SU-DHL-6 (cell line): ENCODE measurements around the gene GALNT9.

ENCODE experiments used
- H2AFZ ChIP-seq: fragments of 200-600 bp; sonication (generic); 2 replicates; pipeline ENCODE4 v1.6.1; 2014; ENCODE audit warnings: low read depth, mild to moderate bottlenecking, moderate library complexity, mixed read lengths, antibody characterized with exemption, low read length; ENCODE audit not compliant: severe bottlenecking
- H3F3A ChIP-seq: fragments of 200-600 bp; shearing (Covaris generic); 2 replicates; pipeline ENCODE4 v1.6.0; 2016; ENCODE audit warnings: antibody characterized with exemption, mild to moderate bottlenecking; ENCODE audit not compliant: insufficient read depth
- H3K27ac ChIP-seq: fragments of 200-600 bp; sonication (generic); 2 replicates; pipeline ENCODE4 v1.5.1; 2016; ENCODE audit warnings: low read depth, mild to moderate bottlenecking, low read length, moderate library complexity, mixed read lengths
- H3K27me3 ChIP-seq: fragments of 200-600 bp; sonication (generic), shearing (Covaris generic); 2 replicates; pipeline ENCODE4 v1.6.0; 2014; ENCODE audit warnings: mild to moderate bottlenecking, low read length
- H3K36me3 ChIP-seq: fragments of 200-600 bp; sonication (generic); 2 replicates; pipeline ENCODE4 v1.6.1; 2014; ENCODE audit warnings: mild to moderate bottlenecking, low read length, mixed read lengths
- H3K4me2 ChIP-seq: fragments of 300-600, 200-600 bp; shearing (Covaris generic), sonication (generic); 2 replicates; pipeline ENCODE4 v1.6.0; 2014; ENCODE audit warnings: low read length, low read depth, mild to moderate bottlenecking; ENCODE audit not compliant: poor library complexity, severe bottlenecking
- H3K4me3 ChIP-seq: fragments of 200-600 bp; sonication (generic); 2 replicates; pipeline ENCODE4 v1.5.1; 2014; ENCODE audit warnings: antibody characterized with exemption, low read length, mild to moderate bottlenecking, mixed read lengths; ENCODE audit not compliant: insufficient read depth, poor library complexity, severe bottlenecking
- H3K79me2 ChIP-seq: fragments of 200-600 bp; sonication (generic); 2 replicates; pipeline ENCODE4 v1.6.1; 2014; ENCODE audit warnings: mild to moderate bottlenecking, low read length, moderate library complexity; ENCODE audit not compliant: insufficient read depth
- H3K9ac ChIP-seq: fragments of 200-600 bp; sonication (generic); 2 replicates; pipeline ENCODE4 v1.7.0; 2014; ENCODE audit warnings: mild to moderate bottlenecking, low read length
- H3K9me2 ChIP-seq: fragments of 200-600 bp; sonication (generic); replicated peaks from 2 replicates; pipeline ENCODE4 v1.6.1; 2014; ENCODE audit warnings: low read length; ENCODE audit not compliant: insufficient read depth
- H3K9me3 ChIP-seq: fragments of 200-600 bp; sonication (generic); 2 replicates; pipeline ENCODE4 v1.6.1; 2014; ENCODE audit warnings: low read length, mixed read lengths; ENCODE audit not compliant: insufficient read depth
- H4K20me1 ChIP-seq: fragments of 200-600 bp; sonication (generic); 2 replicates; pipeline ENCODE4 v1.6.1; 2014; ENCODE audit warnings: low read depth, mild to moderate bottlenecking, antibody characterized with exemption, low read length, moderate library complexity, mixed read lengths
- CTCF ChIP-seq: fragments of 200-600 bp; sonication (generic); IDR thresholded peaks from one replicate; pipeline ENCODE4 v1.5.1; 2017; ENCODE audit warnings: antibody characterized with exemption, mild to moderate bottlenecking, low read length, moderate library complexity; ENCODE audit not compliant: insufficient read depth, poor library complexity, severe bottlenecking
- EZH2phosphoT487 ChIP-seq: fragments of 200-600 bp; sonication (generic), shearing (Covaris generic); conservative IDR thresholded peaks from 2 replicates; pipeline ENCODE4 v1.6.1; 2018; ENCODE audit warnings: mild to moderate bottlenecking, antibody characterized with exemption, low read length, moderate library complexity, mixed read lengths

The GALNT9 gene

GRCh38 chr12:132163041-132163910 lies 166.1 kb downstream of the GALNT9 start:
- Histone ChIP-seq H3K27ac (no peak overlapping the region), H3K9me3 (no peaks in the 10 kb centered on the region), H3K4me2 (no peak overlapping the region), H3K79me2 (no peaks in the 10 kb centered on the region), H3K4me3 (no peak overlapping the region), H3F3A (no peaks in the 10 kb centered on the region), H3K9me2 (no peaks in the 10 kb centered on the region), H4K20me1 (no peaks in the 10 kb centered on the region), H3K36me3 (no peaks in the 10 kb centered on the region), H3K27me3 (no peaks in the 10 kb centered on the region), H2AFZ (no peak overlapping the region), H3K9ac (no peak overlapping the region)
- TF ChIP-seq EZH2phosphoT487 (no peak), CTCF (no peak)

GRCh38 chr12:132162508-132163031 lies 166.8 kb downstream of the GALNT9 start:
- no peak for TF ChIP-seq EZH2phosphoT487
- TF ChIP-seq CTCF, result no peak
- H2AFZ ChIP-seq, result no peak overlapping the region
- H3K9ac ChIP-seq, result no peak overlapping the region
- no peak overlapping the region for H3K4me2 ChIP-seq
- H3K4me3 ChIP-seq, result no peak overlapping the region
- peaks cover 3% of the 10 kb centered on the region; the same call in 1 of the 2 replicates for H3K9me3 ChIP-seq
- H3K9me2 ChIP-seq, result no peaks in the 10 kb centered on the region
- no peaks in the 10 kb centered on the region for H3K27me3 ChIP-seq
- no peaks in the 10 kb centered on the region for H3K79me2 ChIP-seq
- H4K20me1 ChIP-seq, result no peaks in the 10 kb centered on the region
- peaks cover 4% of the 10 kb centered on the region; the same call in 1 of the 2 replicates for H3F3A ChIP-seq
- H3K27ac ChIP-seq, result no peak overlapping the region
- peaks cover 6% of the 10 kb centered on the region for H3K36me3 ChIP-seq

GRCh38 chr12:132161796-132162507 lies 167.4 kb downstream of the GALNT9 start:
- H3K4me2 ChIP-seq, result no peak overlapping the region
- TF ChIP-seq CTCF (no peak), EZH2phosphoT487 (no peak)
- no peak overlapping the region for H2AFZ ChIP-seq
- no peak overlapping the region for H3K9ac ChIP-seq
- H3K4me3 ChIP-seq, result no peak overlapping the region
- H3F3A ChIP-seq, result peaks cover 9% of the 10 kb centered on the region
- H3K79me2 ChIP-seq, result no peaks in the 10 kb centered on the region
- H3K36me3 ChIP-seq, result peaks cover 10% of the 10 kb centered on the region
- H3K9me2 ChIP-seq, result no peaks in the 10 kb centered on the region
- H3K27ac ChIP-seq, result no peak overlapping the region
- no peaks in the 10 kb centered on the region for H3K27me3 ChIP-seq
- H4K20me1 ChIP-seq, result no peaks in the 10 kb centered on the region
- H3K9me3 ChIP-seq, result peaks cover 8% of the 10 kb centered on the region; the same call in 1 of the 2 replicates
